ENCODE results near the gene ZNRF2. TPM values are rescaled to one million over a fixed set of nuclear protein-coding genes. Genes with fewer than 3 reads are reported as not detected.

Gene ZNRF2
- total and polyA plus RNA-seq, 2 of the 13 experiments (the other 11 are each of a cell fraction or from before 2014, with no cell fraction given): 3.5 to 7.7 TPM

DNA sequence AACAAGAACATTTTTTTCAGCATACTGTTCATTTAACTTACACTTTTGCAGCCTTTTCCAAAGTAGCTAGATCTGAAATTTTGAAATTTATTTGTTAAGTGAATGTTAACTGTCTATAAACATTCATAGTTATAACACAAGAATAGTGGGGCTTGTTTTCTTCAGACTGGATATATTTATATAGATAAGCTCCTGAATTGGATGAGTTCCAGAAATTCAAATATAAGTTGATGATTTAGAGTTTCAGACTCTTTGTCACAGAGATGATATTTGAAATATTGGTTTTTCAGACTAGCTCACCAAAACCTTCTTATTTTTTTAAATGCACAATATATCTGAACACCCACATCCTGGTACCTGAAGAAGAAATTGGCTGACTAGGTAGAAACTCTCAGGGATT, 44.0 kb downstream of the ZNRF2 start:
- peaks cover 15% of the 10 kb centered on the region for H3K79me2 ChIP-seq (ENCODE audit: insufficient read depth, low read length)
- no peak overlapping the region for H3K9ac ChIP-seq (ENCODE audit: insufficient read depth, low read depth, low read length)
- H3K27ac ChIP-seq (ENCODE audit: extremely low read length, insufficient read depth, low read length): no peak overlapping the region
- no peaks in the 10 kb centered on the region for H4K20me1 ChIP-seq (ENCODE audit: insufficient read depth, low read length)
- H3K27me3 ChIP-seq (ENCODE audit: control insufficient read depth in 1 of 2, insufficient read depth in 2 of 2, low read length in 2 of 2): no peaks in the 10 kb centered on the region
- no TSS peak for BruUV-seq (replicated peaks)
- in situ Hi-C loops (cut with HindIII; ENCODE audit: extremely low pct_ligation_motif_present, low pct_unique_long_range_greater_than_20kb): no loop called here
- DNase-seq (ENCODE audit: low spot score) (no peak), ATAC-seq (no peak), FAIRE-seq (no peak)
- H3K4me1 ChIP-seq (ENCODE audit: insufficient read depth, low read length): peaks cover 14% of the 10 kb centered on the region
- H3K9me3 ChIP-seq (ENCODE audit: low read length): no peaks in the 10 kb centered on the region
- no peak overlapping the region for H2AFZ ChIP-seq (ENCODE audit: low read length)
- CTCF ChIA-PET (ENCODE audit: low intra/inter-chr PET ratio, low total read pairs): no interaction called here
- POLR2A ChIA-PET: no interaction called here
- intact Hi-C loops (cut with micrococcal nuclease; ENCODE audit: unreplicated experiment): no loop called here
- H3K4me2 ChIP-seq (ENCODE audit: low read depth, low read length): no peak overlapping the region
- no peak overlapping the region for H3K4me3 ChIP-seq (replicated peaks in 1 of 3; ENCODE audit: insufficient read depth in 1 of 3, low read depth in 2 of 3, low read length in 3 of 3)
- H3K36me3 ChIP-seq (replicated peaks in 1 of 2; ENCODE audit: control insufficient read depth in 1 of 2, insufficient read depth in 2 of 2, low read length in 2 of 2): peaks cover 0 to 3% of the 10 kb centered on the region in 2 experiments; a peak in 1 of 5 replicates
- TF ChIP-seq THYN1 (CRISPR knock-in tag; IDR thresholded peaks at IDR 0.05; ENCODE audit: borderline replicate concordance, low read depth) (no peak), ATF7-NPFF (CRISPR knock-in tag; IDR thresholded peaks at IDR 0.05; ENCODE audit: low read depth) (no peak), FOXJ3 (CRISPR knock-in tag; IDR thresholded peaks at IDR 0.05; ENCODE audit: borderline replicate concordance) (no peak), MYNN (CRISPR knock-in tag; IDR thresholded peaks at IDR 0.05; ENCODE audit: low read depth) (no peak), ZNF44 (CRISPR knock-in tag; IDR thresholded peaks at IDR 0.05) (no peak), SCMH1 (CRISPR knock-in tag; IDR thresholded peaks at IDR 0.05; ENCODE audit: borderline replicate concordance) (no peak), ZZZ3 (CRISPR knock-in tag; IDR thresholded peaks at IDR 0.05; ENCODE audit: borderline replicate concordance) (no peak), MXD4 (CRISPR knock-in tag; IDR thresholded peaks at IDR 0.05) (no peak), ZNF180 (CRISPR knock-in tag; IDR thresholded peaks at IDR 0.05; ENCODE audit: borderline replicate concordance, low read depth) (no peak), ZKSCAN8 (CRISPR knock-in tag; IDR thresholded peaks at IDR 0.05; ENCODE audit: borderline replicate concordance) (no peak), IRF2 (CRISPR knock-in tag; IDR thresholded peaks at IDR 0.05) (no peak), ZNF569 (CRISPR knock-in tag; IDR thresholded peaks at IDR 0.05; ENCODE audit: borderline replicate concordance) (no peak), ZFP41 (CRISPR knock-in tag; IDR thresholded peaks at IDR 0.05; ENCODE audit: borderline replicate concordance) (no peak)
- TF ChIP-seq, protein P1, sequence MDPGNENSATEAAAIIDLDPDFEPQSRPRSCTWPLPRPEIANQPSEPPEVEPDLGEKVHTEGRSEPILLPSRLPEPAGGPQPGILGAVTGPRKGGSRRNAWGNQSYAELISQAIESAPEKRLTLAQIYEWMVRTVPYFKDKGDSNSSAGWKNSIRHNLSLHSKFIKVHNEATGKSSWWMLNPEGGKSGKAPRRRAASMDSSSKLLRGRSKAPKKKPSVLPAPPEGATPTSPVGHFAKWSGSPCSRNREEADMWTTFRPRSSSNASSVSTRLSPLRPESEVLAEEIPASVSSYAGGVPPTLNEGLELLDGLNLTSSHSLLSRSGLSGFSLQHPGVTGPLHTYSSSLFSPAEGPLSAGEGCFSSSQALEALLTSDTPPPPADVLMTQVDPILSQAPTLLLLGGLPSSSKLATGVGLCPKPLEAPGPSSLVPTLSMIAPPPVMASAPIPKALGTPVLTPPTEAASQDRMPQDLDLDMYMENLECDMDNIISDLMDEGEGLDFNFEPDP (CRISPR knock-in tag; conservative IDR thresholded peaks at IDR 0.05): no peak
- TF ChIP-seq, protein P2, sequence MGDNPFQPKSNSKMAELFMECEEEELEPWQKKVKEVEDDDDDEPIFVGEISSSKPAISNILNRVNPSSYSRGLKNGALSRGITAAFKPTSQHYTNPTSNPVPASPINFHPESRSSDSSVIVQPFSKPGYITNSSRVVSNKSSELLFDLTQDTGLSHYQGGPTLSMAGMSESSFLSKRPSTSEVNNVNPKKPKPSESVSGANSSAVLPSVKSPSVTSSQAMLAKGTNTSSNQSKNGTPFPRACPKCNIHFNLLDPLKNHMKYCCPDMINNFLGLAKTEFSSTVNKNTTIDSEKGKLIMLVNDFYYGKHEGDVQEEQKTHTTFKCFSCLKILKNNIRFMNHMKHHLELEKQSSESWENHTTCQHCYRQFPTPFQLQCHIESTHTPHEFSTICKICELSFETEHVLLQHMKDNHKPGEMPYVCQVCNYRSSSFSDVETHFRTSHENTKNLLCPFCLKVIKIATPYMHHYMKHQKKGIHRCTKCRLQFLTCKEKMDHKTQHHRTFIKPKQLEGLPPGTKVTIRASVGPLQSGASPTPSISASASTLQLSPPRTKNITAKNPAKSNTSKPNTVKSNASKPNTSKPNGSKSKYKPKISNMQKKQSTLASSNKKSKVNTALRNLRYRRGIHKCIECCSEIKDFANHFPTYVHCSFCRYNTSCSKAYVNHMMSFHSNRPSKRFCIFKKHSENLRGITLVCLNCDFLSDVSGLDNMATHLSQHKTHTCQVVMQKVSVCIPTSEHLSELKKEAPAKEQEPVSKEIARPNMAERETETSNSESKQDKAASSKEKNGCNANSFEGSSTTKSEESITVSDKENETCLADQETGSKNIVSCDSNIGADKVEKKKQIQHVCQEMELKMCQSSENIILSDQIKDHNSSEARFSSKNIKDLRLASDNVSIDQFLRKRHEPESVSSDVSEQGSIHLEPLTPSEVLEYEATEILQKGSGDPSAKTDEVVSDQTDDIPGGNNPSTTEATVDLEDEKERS (CRISPR knock-in tag; IDR thresholded peaks at IDR 0.05): no peak
- TF ChIP-seq, protein P3, sequence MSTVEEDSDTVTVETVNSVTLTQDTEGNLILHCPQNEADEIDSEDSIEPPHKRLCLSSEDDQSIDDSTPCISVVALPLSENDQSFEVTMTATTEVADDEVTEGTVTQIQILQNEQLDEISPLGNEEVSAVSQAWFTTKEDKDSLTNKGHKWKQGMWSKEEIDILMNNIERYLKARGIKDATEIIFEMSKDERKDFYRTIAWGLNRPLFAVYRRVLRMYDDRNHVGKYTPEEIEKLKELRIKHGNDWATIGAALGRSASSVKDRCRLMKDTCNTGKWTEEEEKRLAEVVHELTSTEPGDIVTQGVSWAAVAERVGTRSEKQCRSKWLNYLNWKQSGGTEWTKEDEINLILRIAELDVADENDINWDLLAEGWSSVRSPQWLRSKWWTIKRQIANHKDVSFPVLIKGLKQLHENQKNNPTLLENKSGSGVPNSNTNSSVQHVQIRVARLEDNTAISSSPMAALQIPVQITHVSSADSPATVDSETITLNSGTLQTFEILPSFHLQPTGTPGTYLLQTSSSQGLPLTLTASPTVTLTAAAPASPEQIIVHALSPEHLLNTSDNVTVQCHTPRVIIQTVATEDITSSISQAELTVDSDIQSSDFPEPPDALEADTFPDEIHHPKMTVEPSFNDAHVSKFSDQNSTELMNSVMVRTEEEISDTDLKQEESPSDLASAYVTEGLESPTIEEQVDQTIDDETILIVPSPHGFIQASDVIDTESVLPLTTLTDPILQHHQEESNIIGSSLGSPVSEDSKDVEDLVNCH (CRISPR knock-in tag; IDR thresholded peaks at IDR 0.05): no peak
- TF ChIP-seq, protein P4, sequence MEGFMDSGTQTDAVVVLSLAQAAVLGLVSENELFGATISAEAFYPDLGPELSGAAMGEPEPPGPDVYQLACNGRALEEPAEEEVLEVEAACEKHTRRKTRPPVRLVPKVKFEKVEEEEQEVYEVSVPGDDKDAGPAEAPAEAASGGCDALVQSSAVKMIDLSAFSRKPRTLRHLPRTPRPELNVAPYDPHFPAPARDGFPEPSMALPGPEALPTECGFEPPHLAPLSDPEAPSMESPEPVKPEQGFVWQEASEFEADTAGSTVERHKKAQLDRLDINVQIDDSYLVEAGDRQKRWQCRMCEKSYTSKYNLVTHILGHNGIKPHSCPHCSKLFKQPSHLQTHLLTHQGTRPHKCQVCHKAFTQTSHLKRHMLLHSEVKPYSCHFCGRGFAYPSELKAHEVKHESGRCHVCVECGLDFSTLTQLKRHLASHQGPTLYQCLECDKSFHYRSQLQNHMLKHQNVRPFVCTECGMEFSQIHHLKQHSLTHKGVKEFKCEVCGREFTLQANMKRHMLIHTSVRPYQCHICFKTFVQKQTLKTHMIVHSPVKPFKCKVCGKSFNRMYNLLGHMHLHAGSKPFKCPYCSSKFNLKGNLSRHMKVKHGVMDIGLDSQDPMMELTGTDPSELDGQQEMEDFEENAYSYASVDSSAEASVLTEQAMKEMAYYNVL (CRISPR knock-in tag; IDR thresholded peaks at IDR 0.05; ENCODE audit: borderline replicate concordance): no peak

Data from HepG2 (cell line).